GM23338 (cell line): ENCODE measurements around the gene C2orf81. TPM values are rescaled to one million over a fixed set of nuclear protein-coding genes. Genes with fewer than 3 reads are reported as not detected.

ENCODE experiments used
- ATAC-seq: fragments of 200-7000 bp; cut with Tn5 transposase; 3 replicates; pipeline ENCODE4 v1.9.1; 2020
- DNase-seq: peaks from one replicate; pipeline ENCODE4 v3.0.0-alpha.2; 2015; ENCODE audit warnings: low spot score
- H2AFZ ChIP-seq: fragments of 200-600 bp; sonication (generic); 2 replicates; pipeline ENCODE4 v1.8.0; 2016; ENCODE audit warnings: antibody characterized with exemption, mild to moderate bottlenecking, moderate library complexity
- H3F3A ChIP-seq: fragments of 200-600 bp; sonication (generic); replicated peaks from 2 replicates; pipeline ENCODE4 v1.8.0; 2017; ENCODE audit warnings: antibody characterized with exemption, mixed run types, low read depth
- H3K27ac ChIP-seq: fragments of 200-600 bp; sonication (generic); 2 replicates; pipeline ENCODE4 v1.6.1; 2016; ENCODE audit warnings: low read depth
- H3K27me3 ChIP-seq: fragments of 200-600 bp; sonication (generic); 2 replicates; pipeline ENCODE4 v1.8.0; 2016; ENCODE audit warnings: mild to moderate bottlenecking, mixed run types, moderate library complexity; ENCODE audit not compliant: insufficient read depth
- H3K36me3 ChIP-seq: fragments of 200-600 bp; sonication (generic); 2 replicates; pipeline ENCODE4 v1.8.0; 2016; ENCODE audit warnings: mild to moderate bottlenecking; ENCODE audit not compliant: insufficient read depth
- H3K4me1 ChIP-seq: fragments of 200-600 bp; sonication (generic); 2 replicates; pipeline ENCODE4 v1.8.0; 2016; ENCODE audit warnings: mild to moderate bottlenecking, moderate library complexity; ENCODE audit not compliant: insufficient read depth
- H3K4me2 ChIP-seq: fragments of 200-600 bp; sonication (generic); 2 replicates; pipeline ENCODE4 v1.7.1; 2017; ENCODE audit warnings: mixed run types
- H3K4me3 ChIP-seq: fragments of 200-600 bp; sonication (generic); 2 replicates; pipeline ENCODE4 v1.6.1; 2016; ENCODE audit warnings: mixed run types
- H3K79me2 ChIP-seq: fragments of 200-600 bp; sonication (generic); replicated peaks from 2 replicates; pipeline ENCODE4 v1.8.0; 2017; ENCODE audit warnings: mild to moderate bottlenecking; ENCODE audit not compliant: insufficient read depth
- H3K9me2 ChIP-seq: fragments of 200-600 bp; sonication (generic); 2 replicates; pipeline ENCODE4 v1.8.0; 2017; ENCODE audit not compliant: insufficient read depth
- H4K20me1 ChIP-seq: fragments of 200-600 bp; sonication (generic); replicated peaks from 2 replicates; pipeline ENCODE4 v1.8.0; 2017; ENCODE audit warnings: mild to moderate bottlenecking; ENCODE audit not compliant: insufficient read depth
- H3K27ac Mint-ChIP-seq: 2 replicates; pipeline ENCODE4 v1.8.0; 2020; ENCODE audit warnings: inconsistent platforms, mild to moderate bottlenecking, moderate library complexity, mixed read lengths
- H3K27me3 Mint-ChIP-seq: 3 replicates; pipeline ENCODE4 v1.8.0; 2022; ENCODE audit warnings: low read depth, mild to moderate bottlenecking, moderate library complexity, mixed read lengths, inconsistent platforms; ENCODE audit not compliant: insufficient read depth, poor library complexity
- H3K36me3 Mint-ChIP-seq: 3 replicates; pipeline ENCODE4 v1.8.0; 2021; ENCODE audit warnings: low read depth, mild to moderate bottlenecking, inconsistent platforms, moderate library complexity, mixed read lengths
- H3K4me1 Mint-ChIP-seq: 3 replicates; pipeline ENCODE4 v1.8.0; 2020; ENCODE audit warnings: mild to moderate bottlenecking, inconsistent platforms, mixed read lengths
- H3K4me3 Mint-ChIP-seq: 3 replicates; pipeline ENCODE4 v1.8.0; 2021; ENCODE audit warnings: moderate library complexity, mild to moderate bottlenecking, inconsistent platforms, mixed read lengths
- H3K9me3 Mint-ChIP-seq: 3 replicates; pipeline ENCODE4 v1.8.0; 2020; ENCODE audit warnings: moderate library complexity, mild to moderate bottlenecking, inconsistent platforms, mixed read lengths
- CREB1 ChIP-seq: fragments of 250-450 bp; sonication (Bioruptor Pico); IDR thresholded peaks from 2 replicates; pipeline ENCODE4 v1.5.0; 2020; ENCODE audit warnings: low read depth, mild to moderate bottlenecking, moderate library complexity
- CTCF ChIP-seq, 2 experiments: fragments of 200-600 bp in 1 of 2; sonication (generic) in 1 of 2; conservative IDR thresholded peaks; 2 replicates each; pipeline versions ENCODE4 v1.5.1 to v1.6.1; 2016 to 2017; ENCODE audit warnings: antibody characterized with exemption in 2 of 2, low read depth in 2 of 2, mild to moderate bottlenecking in 2 of 2, moderate library complexity in 1 of 2
- EZH2phosphoT487 ChIP-seq: fragments of 200-600 bp; sonication (generic); IDR thresholded peaks from one replicate; pipeline ENCODE4 v1.8.1; 2018; ENCODE audit warnings: antibody characterized with exemption; ENCODE audit not compliant: unreplicated experiment
- JUNB ChIP-seq: IDR thresholded peaks from one replicate; pipeline ENCODE4 v1.6.1; 2016; ENCODE audit warnings: antibody characterized with exemption; ENCODE audit not compliant: unreplicated experiment
- NANOG ChIP-seq: IDR thresholded peaks from 2 replicates; pipeline ENCODE4 v1.6.1; 2016; ENCODE audit warnings: antibody characterized with exemption, borderline replicate concordance
- POLR2AphosphoS5 ChIP-seq: IDR thresholded peaks from 2 replicates; pipeline ENCODE4 v1.6.1; 2016; ENCODE audit warnings: antibody characterized with exemption, low read depth
- REST ChIP-seq: IDR thresholded peaks from one replicate; pipeline ENCODE4 v1.6.1; 2018; ENCODE audit warnings: antibody characterized with exemption; ENCODE audit not compliant: unreplicated experiment
- STAT1 ChIP-seq: IDR thresholded peaks from one replicate; pipeline ENCODE4 v1.6.1; 2016; ENCODE audit warnings: antibody characterized with exemption; ENCODE audit not compliant: unreplicated experiment
- ZNF114 ChIP-seq: fragments of 250-450 bp; sonication (Bioruptor Pico); IDR thresholded peaks from 2 replicates; pipeline ENCODE4 v1.5.0; 2020; ENCODE audit warnings: mild to moderate bottlenecking, moderate library complexity
- ZNF331 ChIP-seq: fragments of 250-450 bp; sonication (Bioruptor Pico); IDR thresholded peaks from 2 replicates; pipeline ENCODE4 v1.5.0; 2020; ENCODE audit warnings: low read depth, mild to moderate bottlenecking, moderate library complexity
- ZNF462 ChIP-seq: fragments of 250-450 bp; sonication (Bioruptor Pico); IDR thresholded peaks from 2 replicates; pipeline ENCODE4 v1.5.0; 2020; ENCODE audit warnings: mild to moderate bottlenecking, moderate library complexity
- polyA plus RNA-seq: library from polyadenylated mRNA; unstranded; fragments of >200 nt; fragmentation: Nextera tagmentation; extraction: Ambion mirVana; gene quantifications from 2 replicates; pipeline ENCODE4 v1.2.1, GENCODE V29; 2016
- total RNA-seq: library from RNA; depleted of rRNA; stranded (reverse); fragments of >200 nt; shearing (Covaris generic); gene quantifications from 2 replicates; pipeline ENCODE4 v1.2.3, GENCODE V29; 2014

The C2orf81 gene
- total and polyA plus RNA-seq, 2 experiments from 2014 or later: 3.8 to 4.6 TPM

- TF ChIP-seq ZNF462 (CRISPR knock-in tag) (no peak), EZH2phosphoT487 (no peak)
Observed at GRCh38 chr2:74462054-74462785, 40.8 kb upstream of the C2orf81 start (continued).

- Mint-ChIP-seq H3K27ac (no peak overlapping the region), H3K9me3 (peaks cover 2% of the 10 kb centered on the region; the same call in 2 of the 3 replicates), H3K4me3 (no peak overlapping the region), H3K36me3 (peaks cover 17% of the 10 kb centered on the region), H3K27me3 (peaks cover 23% of the 10 kb centered on the region), H3K4me1 (peaks cover 25% of the 10 kb centered on the region)
- no peak overlapping the region for H3K4me3 ChIP-seq
- 0 out of 2 replicates have a peak overlapping the region, but pooled peaks have one; percentile 32 for H3K27ac ChIP-seq
- DNase-seq (peak; percentile 84), ATAC-seq (peak; percentile 1; the same call in 1 of the 3 replicates)
- H3K4me2 ChIP-seq: no peak overlapping the region
- H3K9me2 ChIP-seq: no peaks in the 10 kb centered on the region
- peaks cover 4% of the 10 kb centered on the region; the same call in 1 of the 2 replicates for H4K20me1 ChIP-seq
- H2AFZ ChIP-seq: no peak overlapping the region
- H3F3A ChIP-seq: peaks cover 12% of the 10 kb centered on the region; the same call in 1 of the 2 replicates
- H3K4me1 ChIP-seq: peaks cover 6% of the 10 kb centered on the region
- H3K36me3 ChIP-seq: no peaks in the 10 kb centered on the region; the same call in 1 of the 2 replicates
- no peaks in the 10 kb centered on the region for H3K27me3 ChIP-seq
- peaks cover 15% of the 10 kb centered on the region for H3K79me2 ChIP-seq
- TF ChIP-seq CREB1 (CRISPR knock-in tag) (no peak), NANOG (no peak), STAT1 (no peak), POLR2AphosphoS5 (0 out of 2 replicates have a peak, but pooled peaks have one; percentile 13), ZNF331 (CRISPR knock-in tag) (no peak), REST (no peak), ZNF114 (no peak), EZH2phosphoT487 (no peak), JUNB (no peak), CTCF (conservative IDR thresholded peaks at IDR 0.05; ENCODE audit: low read depth in 2 of 2) (peak; percentile 55 to 64)
Observed at GRCh38 chr2:74461187-74462053, 40.0 kb upstream of the C2orf81 start.
